MM.1S (cell line): Measurements from ENCODE around the gene MUC5B.

ENCODE experiments used
- DNase-seq: peaks from one replicate; pipeline ENCODE4 v3.0.0-alpha.2; 2015
- H2AFZ ChIP-seq: fragments of 300-600 bp; sonication (generic); 2 replicates; pipeline ENCODE4 v1.6.0; 2016; ENCODE audit warnings: antibody characterized with exemption, low read length
- H3F3A ChIP-seq: fragments of 300-600 bp; sonication (generic); 2 replicates; pipeline ENCODE4 v1.6.1; 2016; ENCODE audit warnings: mild to moderate bottlenecking, antibody characterized with exemption, low read length, moderate library complexity, mixed read lengths; ENCODE audit not compliant: insufficient read depth
- H3K27ac ChIP-seq: fragments of 300-600 bp; sonication (generic); 2 replicates; pipeline ENCODE4 v1.5.1; 2016; ENCODE audit warnings: mild to moderate bottlenecking, low read length
- H3K27me3 ChIP-seq: fragments of 300-600 bp; sonication (generic); replicated peaks from 2 replicates; pipeline ENCODE4 v1.6.0; 2016; ENCODE audit warnings: low read length; ENCODE audit not compliant: insufficient read depth
- H3K36me3 ChIP-seq: fragments of 300-600 bp; sonication (generic); replicated peaks from 2 replicates; pipeline ENCODE4 v1.6.1; 2016; ENCODE audit warnings: mild to moderate bottlenecking, low read length, mixed read lengths; ENCODE audit not compliant: insufficient read depth
- H3K4me1 ChIP-seq: fragments of 300-600 bp; sonication (generic); 2 replicates; pipeline ENCODE4 v1.6.1; 2016; ENCODE audit warnings: low read length, mixed read lengths
- H3K4me2 ChIP-seq: fragments of 300-600 bp; sonication (generic); 2 replicates; pipeline ENCODE4 v1.6.0; 2016; ENCODE audit warnings: low read depth, low read length
- H3K4me3 ChIP-seq: fragments of 300-600 bp; sonication (generic); 2 replicates; pipeline ENCODE4 v1.5.1; 2016; ENCODE audit warnings: low read length, mixed read lengths
- H3K79me2 ChIP-seq: fragments of 300-600 bp; sonication (generic); 2 replicates; pipeline ENCODE4 v1.6.1; 2016; ENCODE audit warnings: mixed run types, low read length, mixed read lengths
- H3K9ac ChIP-seq: fragments of 300-600 bp; sonication (generic); 2 replicates; pipeline ENCODE4 v1.6.1; 2016; ENCODE audit warnings: low read length, mixed read lengths
- H3K9me2 ChIP-seq: fragments of 300-600 bp; sonication (generic); replicated peaks from 2 replicates; pipeline ENCODE4 v1.6.1; 2016; ENCODE audit warnings: mild to moderate bottlenecking, low read length, mixed read lengths; ENCODE audit not compliant: insufficient read depth
- H3K9me3 ChIP-seq: fragments of 300-600 bp; sonication (generic); replicated peaks from 2 replicates; pipeline ENCODE4 v1.6.1; 2016; ENCODE audit warnings: mild to moderate bottlenecking, low read length, mixed read lengths; ENCODE audit not compliant: insufficient read depth
- H4K20me1 ChIP-seq: fragments of 300-600 bp; sonication (generic); 2 replicates; pipeline ENCODE4 v1.6.1; 2016; ENCODE audit warnings: mild to moderate bottlenecking, low read length, moderate library complexity, mixed read lengths; ENCODE audit not compliant: insufficient read depth
- CTCF ChIP-seq: fragments of 300-600 bp; sonication (generic); IDR thresholded peaks from 2 replicates; pipeline ENCODE4 v1.5.1; 2016; ENCODE audit warnings: antibody characterized with exemption, low read length, mixed read lengths
- EZH2 ChIP-seq: fragments of 300-600 bp; sonication (generic); optimal IDR thresholded peaks from 2 replicates; pipeline ENCODE3; 2017; ENCODE audit warnings: low read depth, mild to moderate bottlenecking, antibody characterized with exemption, low read length, mixed read lengths
- EZH2phosphoT487 ChIP-seq: fragments of 300-600 bp; sonication (generic); IDR thresholded peaks from 2 replicates; pipeline ENCODE4 v1.6.1; 2018; ENCODE audit warnings: antibody characterized with exemption, low read length

MUC5B gene

DNA sequence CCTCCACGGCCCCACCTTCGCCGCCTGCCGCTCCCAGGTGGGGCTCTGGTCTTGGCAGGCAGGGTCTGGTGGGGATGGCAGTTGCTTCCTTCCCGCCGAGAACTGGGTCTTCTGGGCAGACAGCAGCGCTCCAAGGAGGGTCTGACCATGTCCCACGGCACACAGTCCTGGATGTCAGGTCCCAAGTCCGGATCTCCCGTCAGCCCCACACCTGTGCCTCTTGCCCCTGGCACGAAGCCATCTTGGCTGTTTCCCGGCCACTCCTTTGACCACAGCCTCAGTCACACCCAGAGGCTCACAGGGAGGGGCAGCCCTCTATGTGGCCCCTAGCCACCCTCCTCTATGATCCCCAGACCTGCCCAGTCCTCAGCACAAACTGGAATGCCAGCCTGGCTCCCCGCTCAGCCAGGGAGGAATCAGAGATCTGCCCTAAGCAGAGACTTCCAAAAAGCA is 14.3 kb downstream of the MUC5B start:
- Histone ChIP-seq H3K27me3 (peaks cover 72% of the 10 kb centered on the region), H3K36me3 (no peaks in the 10 kb centered on the region), H4K20me1 (no peaks in the 10 kb centered on the region), H3K27ac (no peak overlapping the region), H3K9me2 (no peaks in the 10 kb centered on the region), H3F3A (no peaks in the 10 kb centered on the region), H3K4me1 (no peaks in the 10 kb centered on the region), H3K9me3 (no peaks in the 10 kb centered on the region), H3K4me2 (no peak overlapping the region), H2AFZ (no peak overlapping the region), H3K9ac (no peak overlapping the region), H3K79me2 (no peaks in the 10 kb centered on the region), H3K4me3 (no peak overlapping the region)
- no peak for TF ChIP-seq EZH2phosphoT487
- no peak for TF ChIP-seq CTCF
- TF ChIP-seq EZH2 = no peak
- DNase-seq = no peak

DNA sequence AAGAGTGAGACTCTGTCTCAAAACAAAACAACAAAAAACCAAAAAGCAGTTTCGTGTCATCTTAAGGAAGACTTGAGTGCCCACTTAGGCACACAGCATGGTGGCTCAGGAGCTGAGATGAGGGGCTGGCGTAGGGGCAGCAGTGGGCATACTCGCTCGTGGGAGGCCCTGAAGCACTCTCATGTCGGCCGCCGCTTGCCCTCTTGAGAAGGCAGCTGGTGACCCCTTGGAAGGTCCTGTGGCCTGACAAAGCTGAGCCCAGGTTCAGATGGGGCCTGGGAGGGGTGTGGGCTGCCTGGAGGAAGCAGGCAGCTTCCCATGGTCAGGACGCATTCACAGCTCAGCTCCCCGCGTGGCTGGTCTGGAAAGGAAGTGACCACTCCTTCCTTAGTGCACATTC is 15.0 kb downstream of the MUC5B start:
- H3K9me2 ChIP-seq = no peaks in the 10 kb centered on the region
- H3K9ac ChIP-seq = no peak overlapping the region

DNA sequence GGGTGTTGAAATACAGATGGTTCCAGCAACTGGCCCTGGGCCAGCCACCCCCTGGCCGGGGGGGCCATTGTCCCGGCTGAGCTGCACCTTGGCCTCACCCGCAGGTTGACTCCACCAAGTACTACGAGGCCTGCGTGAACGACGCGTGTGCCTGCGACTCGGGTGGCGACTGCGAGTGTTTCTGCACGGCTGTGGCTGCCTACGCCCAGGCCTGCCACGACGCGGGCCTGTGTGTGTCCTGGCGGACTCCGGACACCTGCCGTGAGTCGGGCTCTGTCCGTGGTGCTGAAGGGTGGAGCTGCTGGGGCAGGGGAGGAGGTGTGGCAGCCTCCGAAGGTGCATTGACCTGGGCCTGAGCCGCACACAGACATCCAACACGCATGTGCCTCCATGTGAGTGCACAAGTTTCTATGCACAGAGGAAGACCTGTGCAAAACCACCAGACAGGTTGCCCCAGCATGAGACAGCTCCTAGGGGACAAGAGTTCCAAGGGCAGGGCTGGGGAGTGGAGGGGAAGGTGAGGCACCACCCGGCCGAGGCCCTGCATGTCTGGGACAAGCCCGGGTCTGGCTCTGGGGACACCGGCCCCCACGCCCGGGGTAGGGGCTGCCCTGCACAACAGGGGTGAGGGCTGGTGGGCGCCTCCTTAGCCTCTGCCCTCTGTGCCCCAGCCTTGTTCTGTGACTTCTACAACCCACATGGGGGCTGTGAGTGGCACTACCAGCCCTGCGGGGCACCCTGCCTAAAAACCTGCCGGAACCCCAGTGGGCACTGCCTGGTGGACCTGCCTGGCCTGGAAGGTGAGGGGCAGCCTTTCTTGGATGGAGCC is 16.1 kb downstream of the MUC5B start:
- no peaks in the 10 kb centered on the region for H4K20me1 ChIP-seq
- H3K36me3 ChIP-seq = no peaks in the 10 kb centered on the region
- no peaks in the 10 kb centered on the region for H3K4me1 ChIP-seq
- no peaks in the 10 kb centered on the region for H3K9me2 ChIP-seq
- H3K27me3 ChIP-seq = peaks cover 60% of the 10 kb centered on the region
- H3K27ac ChIP-seq = no peak overlapping the region
- H3K4me3 ChIP-seq = no peak overlapping the region
- H2AFZ ChIP-seq = no peak overlapping the region
- TF ChIP-seq CTCF (no peak), EZH2 (no peak), EZH2phosphoT487 (no peak)
- H3K9ac ChIP-seq = no peak overlapping the region
- DNase-seq = peak; percentile 47
- no peak overlapping the region for H3K4me2 ChIP-seq
- no peaks in the 10 kb centered on the region for H3K9me3 ChIP-seq
- no peaks in the 10 kb centered on the region for H3K79me2 ChIP-seq
- no peaks in the 10 kb centered on the region for H3F3A ChIP-seq

More for the DNA sequence above, 15.0 kb downstream of the MUC5B start:
- Histone ChIP-seq H3K9me3 (no peaks in the 10 kb centered on the region), H3K4me3 (no peak overlapping the region), H4K20me1 (no peaks in the 10 kb centered on the region), H3F3A (no peaks in the 10 kb centered on the region), H2AFZ (no peak overlapping the region), H3K27me3 (peaks cover 69% of the 10 kb centered on the region), H3K79me2 (no peaks in the 10 kb centered on the region), H3K27ac (no peak overlapping the region), H3K4me2 (no peak overlapping the region), H3K4me1 (no peaks in the 10 kb centered on the region), H3K36me3 (no peaks in the 10 kb centered on the region)
- TF ChIP-seq EZH2 (no peak), CTCF (no peak), EZH2phosphoT487 (no peak)
- DNase-seq = no peak
